ENCODE results near the gene ZBTB43.

The ZBTB43 gene

GRCh38 chr9:126829035-126829434 is 24.2 kb downstream of the ZBTB43 start:
- DNase-seq (ENCODE audit: insufficient read length, low spot score) (no peak), FAIRE-seq (no peak)
- no peak for TF ChIP-seq CTCF (IDR thresholded peaks at IDR 0.05; ENCODE audit: insufficient read depth, missing control alignments)

- TF ChIP-seq CTCF (IDR thresholded peaks at IDR 0.05; ENCODE audit: insufficient read depth, missing control alignments), result no peak
- FAIRE-seq (no peak), DNase-seq (ENCODE audit: insufficient read length, low spot score) (no peak)
Measured at GRCh38 chr9:126830827-126831226, 26.0 kb downstream of the ZBTB43 start.

- FAIRE-seq (no peak), DNase-seq (ENCODE audit: insufficient read length, low spot score) (no peak)
- TF ChIP-seq CTCF (IDR thresholded peaks at IDR 0.05; ENCODE audit: insufficient read depth, missing control alignments), result no peak
Measured at GRCh38 chr9:126832440-126832839, 27.6 kb downstream of the ZBTB43 start.

- FAIRE-seq, result no peak
- no peak for DNase-seq (ENCODE audit: insufficient read length, low spot score)
- no peak for TF ChIP-seq CTCF (IDR thresholded peaks at IDR 0.05; ENCODE audit: insufficient read depth, missing control alignments)
Measured at GRCh38 chr9:126833020-126833419, 28.2 kb downstream of the ZBTB43 start.

- no peak for DNase-seq (ENCODE audit: insufficient read length, low spot score)
- FAIRE-seq, result no peak
- no peak for TF ChIP-seq CTCF (IDR thresholded peaks at IDR 0.05; ENCODE audit: insufficient read depth, missing control alignments)
Measured at GRCh38 chr9:126833710-126834345, 29.0 kb downstream of the ZBTB43 start.

GRCh38 chr9:126834672-126835071 is 29.8 kb downstream of the ZBTB43 start:
- DNase-seq (ENCODE audit: insufficient read length, low spot score), result no peak
- TF ChIP-seq CTCF (IDR thresholded peaks at IDR 0.05; ENCODE audit: insufficient read depth, missing control alignments), result no peak
- FAIRE-seq, result no peak

- TF ChIP-seq CTCF (IDR thresholded peaks at IDR 0.05; ENCODE audit: insufficient read depth, missing control alignments), result no peak
- no peak for FAIRE-seq
- no peak for DNase-seq (ENCODE audit: insufficient read length, low spot score)
Measured at GRCh38 chr9:126836216-126836615, 31.4 kb downstream of the ZBTB43 start.
